Stimulated activated CD8-positive, alpha-beta memory T cell treated with anti-CD3 and anti-CD28 coated beads, Interleukin-15, amount 100 ng/mL, for 24 hours (primary cell): Measurements from ENCODE around the gene DNMT3B.
A peak's percentile ranks its signal among the peaks of the same experiment; 100 is the strongest.
"Not testable (repeated sequence)": the region's sequence is repeated elsewhere in the genome, so short reads cannot be mapped to it uniquely, and the experiment has no call there.

Experiments
- DNase-seq: peaks from one replicate; pipeline ENCODE4 v3.0.0-alpha.2; 2020; ENCODE audit warnings: low read depth

Gene DNMT3B

GRCh38 chr20:32761831-32762753 lies at the start of gene DNMT3B:
Gene DNMT3B (plus strand): TSS chr20:32762385. CDS start chr20:32780324, 17,939 bp downstream.
- DNase-seq = peak; percentile 47

- DNase-seq = no peak
These were observed 43.3 kb upstream of the DNMT3B start for GRCh38 chr20:32718749-32719348.

GRCh38 chr20:32727683-32728082 lies 34.5 kb upstream of the DNMT3B start:
- no peak for DNase-seq

- not testable (repeated sequence) for DNase-seq
These were observed 33.8 kb upstream of the DNMT3B start for GRCh38 chr20:32728435-32728834.

GRCh38 chr20:32729334-32729733 lies 32.9 kb upstream of the DNMT3B start:
- not testable (repeated sequence) for DNase-seq

GRCh38 chr20:32731882-32732266 lies 30.3 kb upstream of the DNMT3B start:
- DNase-seq = no peak

- no peak for DNase-seq
These were observed 24.6 kb upstream of the DNMT3B start for GRCh38 chr20:32737371-32738223.

- no peak for DNase-seq
These were observed 21.0 kb upstream of the DNMT3B start for GRCh38 chr20:32741151-32741550.

- no peak for DNase-seq
These were observed 19.6 kb upstream of the DNMT3B start for GRCh38 chr20:32742322-32743236.

- DNase-seq = no peak
These were observed 18.7 kb upstream of the DNMT3B start, which contains the start of gene COMMD7 for GRCh38 chr20:32743237-32744112. Gene COMMD7 (minus strand): TSS chr20:32743467. CDS start chr20:32743391, 76 bp downstream.

GRCh38 chr20:32749914-32750637 lies 12.1 kb upstream of the DNMT3B start:
- DNase-seq = no peak

- DNase-seq = no peak
These were observed 10.9 kb upstream of the DNMT3B start for GRCh38 chr20:32751293-32751692.

GRCh38 chr20:32751702-32752457 lies 10.3 kb upstream of the DNMT3B start:
- no peak for DNase-seq

- DNase-seq = no peak
These were observed 9.5 kb upstream of the DNMT3B start for GRCh38 chr20:32752458-32753250.

GRCh38 chr20:32753731-32754130 lies 8.5 kb upstream of the DNMT3B start:
- no peak for DNase-seq

GRCh38 chr20:32756156-32756555 lies 6.0 kb upstream of the DNMT3B start:
- DNase-seq = no peak

- no peak for DNase-seq
These were observed 761 bp upstream of the DNMT3B start for GRCh38 chr20:32761417-32761830.

GRCh38 chr20:32762754-32763201 lies 593 bp downstream of the DNMT3B start:
- no peak for DNase-seq
